HG02884 (cell line): ENCODE results near the gene STX4.
"Not testable (repeated sequence)": the region's sequence is repeated elsewhere in the genome, so short reads cannot be mapped to it uniquely, and the experiment has no call there.

Source experiments
- ATAC-seq: cut with Tn5 transposase; IDR thresholded peaks from one replicate; pipeline ENCODE4 v1.9.1; 2021; ENCODE audit warnings: mild to moderate bottlenecking, moderate library complexity; ENCODE audit not compliant: unreplicated experiment

The STX4 gene

GRCh38 chr16:30997725-30998711 lies 35.3 kb upstream of the STX4 start:
- no peak for ATAC-seq

- no peak for ATAC-seq
Observed at GRCh38 chr16:30998852-30999761, 34.3 kb upstream of the STX4 start.

DNA sequence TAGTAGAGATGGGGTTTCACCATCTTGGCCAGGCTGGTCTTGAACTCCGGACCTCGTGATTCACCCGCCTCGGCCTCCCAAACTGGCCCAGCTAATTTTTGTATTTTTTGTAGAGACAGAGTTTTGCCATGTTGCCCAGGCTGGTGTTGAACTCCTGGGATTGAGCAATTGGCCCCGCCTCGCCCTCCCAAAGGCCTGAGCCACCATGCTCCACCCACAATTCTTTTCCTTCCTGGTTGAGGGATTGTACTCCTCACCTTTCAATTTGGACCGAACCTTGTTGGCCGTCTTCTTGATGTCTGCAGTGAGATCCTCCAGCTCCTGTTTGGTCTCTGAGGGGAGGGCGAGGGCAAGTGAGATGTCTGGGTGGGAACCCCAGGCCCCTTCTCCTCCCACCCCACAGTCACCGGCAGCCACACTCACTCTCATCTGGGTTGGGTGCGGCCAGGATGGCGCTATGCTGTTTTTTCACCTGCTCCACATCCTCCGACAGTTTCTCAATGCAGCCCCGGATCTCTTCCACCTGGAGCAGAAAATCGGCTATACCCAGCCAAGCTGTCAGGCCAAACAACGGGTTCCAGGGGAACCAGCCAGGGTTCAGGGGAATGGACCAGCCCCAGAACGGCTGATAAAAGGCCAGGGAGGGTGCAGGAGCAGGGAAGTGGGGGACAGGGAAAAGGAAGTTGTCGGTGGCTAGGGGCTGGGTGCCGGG lies 32.5 kb upstream of the STX4 start:
- ATAC-seq: no peak

GRCh38 chr16:31001507-31002249 lies 31.7 kb upstream of the STX4 start:
- ATAC-seq: no peak

DNA sequence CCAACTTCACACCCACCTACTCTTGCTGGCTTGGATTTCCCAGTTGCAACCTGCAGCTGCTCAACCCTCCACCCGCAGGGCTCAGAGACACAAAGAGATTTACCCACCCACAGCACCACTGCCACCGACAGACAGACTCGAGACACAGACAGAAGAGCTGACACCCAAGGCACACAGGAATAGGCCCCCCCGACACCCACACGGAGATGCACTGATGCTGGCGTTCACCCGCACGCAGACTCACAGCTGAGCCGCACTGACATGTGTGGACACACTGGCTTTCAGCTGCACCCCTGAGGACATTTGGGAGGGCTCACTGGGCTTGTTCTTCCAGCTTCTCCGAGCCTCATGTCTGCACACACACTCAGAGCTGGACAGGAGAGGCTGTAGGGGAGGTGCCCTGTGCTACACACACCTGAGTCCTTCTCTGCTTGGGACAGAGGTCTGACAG lies 31.1 kb upstream of the STX4 start:
- ATAC-seq: no peak

DNA sequence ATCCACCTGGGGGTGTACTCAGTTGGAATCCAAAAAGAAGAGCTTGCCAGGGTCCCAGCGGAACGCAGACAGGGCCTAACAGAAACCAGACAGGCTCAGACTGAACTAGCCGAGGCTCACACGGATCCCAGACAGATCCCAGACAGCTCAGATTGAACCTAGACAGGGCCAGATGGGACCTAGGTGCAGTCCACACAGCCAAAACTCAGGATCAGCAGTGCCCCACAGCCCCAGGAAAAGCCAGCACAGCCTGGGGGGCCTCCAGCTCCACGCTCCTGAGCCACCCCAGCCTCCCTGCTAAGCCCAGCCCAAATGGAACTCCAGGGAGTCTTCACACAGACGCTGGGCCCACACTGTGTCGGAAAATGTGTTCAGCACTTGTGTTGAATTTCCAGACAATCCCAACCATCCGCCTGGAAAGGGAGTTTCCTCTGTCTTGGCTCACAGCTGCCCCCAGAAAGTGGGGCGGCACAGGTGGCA lies 30.5 kb upstream of the STX4 start:
- no peak for ATAC-seq

DNA sequence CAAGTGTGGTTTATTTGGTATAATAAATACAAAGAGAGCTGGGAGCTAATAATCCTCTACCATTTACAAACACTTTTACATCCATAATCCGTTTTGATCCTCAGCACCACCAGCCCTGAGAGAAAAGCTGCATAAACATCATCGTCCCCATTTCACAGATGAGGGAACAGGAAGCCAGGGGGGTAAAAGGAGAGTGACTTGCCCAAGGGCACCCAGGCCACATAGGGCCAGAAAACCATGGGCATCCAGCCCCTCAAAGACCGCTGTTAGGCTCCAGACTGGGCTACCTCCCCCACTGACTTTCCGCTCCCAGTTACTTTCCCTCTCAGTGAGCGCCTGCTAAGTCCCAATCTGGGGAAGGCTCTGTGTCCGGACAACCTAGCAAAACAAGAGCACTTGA lies 29.6 kb upstream of the STX4 start:
- ATAC-seq: no peak

DNA sequence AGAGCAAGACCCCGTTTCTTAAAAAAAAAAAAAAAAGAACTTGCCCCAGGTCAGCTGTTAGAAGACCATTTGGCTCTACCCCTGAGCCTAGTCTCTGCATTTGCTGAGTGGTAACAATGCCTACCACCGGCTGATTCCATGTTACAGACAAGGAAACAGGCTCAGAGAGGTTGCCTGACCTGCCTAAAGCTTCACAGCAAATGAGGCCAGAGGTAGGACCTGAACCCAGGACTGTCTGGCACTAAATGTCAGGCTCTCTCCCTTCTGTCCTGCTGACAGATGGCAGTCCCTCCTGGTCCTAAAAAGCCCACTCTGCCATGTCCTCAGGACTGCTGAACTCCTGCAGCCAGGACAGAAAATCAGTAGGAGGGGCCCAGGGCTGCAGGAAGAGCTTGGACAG lies 28.7 kb upstream of the STX4 start:
- ATAC-seq: no peak

DNA sequence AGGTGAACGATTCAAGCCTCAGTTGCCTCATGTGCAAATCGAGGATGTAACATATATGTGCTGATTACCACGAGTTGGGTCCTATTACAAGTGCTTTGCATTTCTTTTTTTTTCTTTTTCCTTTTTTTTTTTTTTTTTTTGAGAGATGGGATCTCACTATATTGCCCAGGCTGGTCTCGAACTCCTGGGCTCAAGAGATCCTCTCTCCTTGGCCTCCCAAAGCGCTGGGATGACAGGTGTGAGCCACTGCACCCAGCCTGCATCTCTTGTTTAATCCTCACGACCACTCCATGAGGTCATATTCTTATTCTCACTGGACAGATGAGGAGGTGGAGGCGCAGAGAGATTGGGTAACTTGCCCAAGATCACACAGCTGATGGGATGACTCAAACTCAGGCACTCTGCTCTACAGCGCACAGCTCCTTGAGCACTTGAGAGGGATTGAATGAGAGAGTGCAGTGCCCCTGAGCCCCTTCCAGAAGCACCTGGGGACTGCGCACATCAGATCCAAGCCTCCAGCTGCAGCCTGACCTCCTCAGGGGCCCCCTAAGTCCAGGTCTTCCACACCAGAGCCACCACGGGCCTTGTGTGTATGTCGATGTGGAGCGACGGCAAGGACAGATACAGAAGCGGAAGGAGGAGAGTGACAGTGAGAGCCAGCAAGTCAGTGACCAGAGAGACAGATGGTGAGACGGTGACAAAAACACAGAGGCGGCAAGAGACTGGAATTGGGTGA lies 27.8 kb upstream of the STX4 start:
- no peak for ATAC-seq

DNA sequence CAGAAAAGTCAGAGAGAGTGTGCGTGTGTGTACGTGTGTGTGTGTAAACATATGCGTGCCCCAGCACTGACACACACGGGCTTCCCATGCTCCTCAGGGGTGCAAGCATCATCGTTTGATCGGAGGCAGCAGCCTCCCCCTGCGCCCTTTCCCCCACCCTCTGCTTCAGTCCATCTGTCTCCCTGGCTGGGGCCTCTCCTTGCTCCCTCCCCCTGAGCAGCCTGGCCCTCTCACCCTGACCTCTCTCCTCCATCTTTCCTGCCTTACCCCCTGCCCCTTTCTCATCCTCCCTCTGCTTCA lies 27.3 kb upstream of the STX4 start:
- no peak for ATAC-seq

- no peak for ATAC-seq
Observed at GRCh38 chr16:31006589-31006988, 26.8 kb upstream of the STX4 start.

- ATAC-seq: no peak
Observed at GRCh38 chr16:31007684-31008083, 25.7 kb upstream of the STX4 start.

DNA sequence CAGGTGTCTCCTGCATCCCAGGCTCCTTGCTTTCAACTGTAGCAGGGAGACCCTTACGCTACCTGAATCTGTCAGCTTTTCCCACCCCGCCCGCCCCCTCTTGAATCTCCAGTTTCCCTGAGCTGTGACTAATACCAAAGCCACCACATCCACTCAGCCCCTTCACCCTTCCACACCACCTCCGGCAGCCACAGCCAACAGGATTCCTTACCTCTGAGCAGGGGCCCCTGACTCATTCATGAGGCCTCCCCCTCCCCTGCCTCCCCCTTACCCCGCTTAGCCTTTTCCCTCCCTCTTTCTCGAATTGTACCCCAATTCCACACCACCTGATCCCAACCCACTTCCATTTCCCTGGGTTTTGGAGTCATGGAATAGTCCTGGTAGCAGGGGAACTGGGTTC lies 25.2 kb upstream of the STX4 start:
- no peak for ATAC-seq

- ATAC-seq: no peak
Observed at GRCh38 chr16:31008551-31008950, 24.8 kb upstream of the STX4 start.

DNA sequence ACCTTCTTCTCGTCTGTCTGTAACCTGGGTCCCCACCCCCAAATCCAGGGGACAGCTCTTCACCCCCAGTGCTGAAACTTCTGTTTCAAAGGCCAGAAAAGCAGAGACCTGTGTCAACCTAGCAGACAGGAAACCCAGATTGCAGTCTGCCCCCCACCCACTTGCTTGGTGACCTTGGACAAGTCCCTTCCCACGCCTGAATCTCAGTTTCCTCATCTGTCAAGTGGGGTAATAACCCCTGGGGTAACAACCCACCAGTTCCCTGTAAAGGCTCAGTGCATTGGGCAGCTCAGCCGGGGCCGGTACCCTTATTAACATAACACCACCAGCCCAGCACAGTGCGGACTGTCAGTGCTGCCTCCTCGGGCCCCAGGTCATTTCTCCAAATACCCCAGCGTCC lies 24.2 kb upstream of the STX4 start:
- ATAC-seq: no peak

DNA sequence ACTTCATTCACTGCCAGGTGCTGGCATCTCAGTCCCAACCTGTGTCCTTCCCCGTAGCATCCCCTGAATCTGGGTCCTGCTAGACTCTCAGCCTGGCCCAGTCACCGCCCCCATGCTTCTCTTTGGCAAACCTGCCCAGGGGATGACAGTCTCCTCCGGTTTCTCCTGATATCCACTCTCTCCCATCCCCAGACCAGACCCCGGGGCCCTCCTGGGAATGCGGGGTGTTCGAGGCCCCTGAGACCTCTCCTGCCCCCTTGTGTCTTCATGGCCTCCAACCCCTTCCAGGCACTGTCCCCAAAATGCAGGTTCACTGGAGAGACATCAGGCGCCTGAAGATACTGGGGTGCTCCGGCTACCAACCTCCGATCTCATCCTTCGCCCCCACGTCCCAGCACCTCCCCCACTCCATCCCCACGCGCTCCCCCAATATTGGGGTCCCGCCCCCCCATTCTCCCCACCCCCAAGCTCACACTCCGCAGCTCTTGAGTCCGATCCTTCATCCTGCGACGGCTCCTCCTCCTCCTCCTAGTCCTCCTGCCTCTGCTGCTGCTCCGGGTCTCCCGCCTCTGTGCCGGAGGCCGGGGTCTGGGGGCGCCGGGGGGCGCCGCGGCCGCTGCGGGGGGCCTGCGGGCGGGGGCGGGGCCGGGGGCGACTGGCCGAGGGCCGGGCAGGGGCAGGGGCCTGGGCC lies 23.3 kb upstream of the STX4 start:
- no peak for ATAC-seq

GRCh38 chr16:31010585-31011325 lies 22.6 kb upstream of the STX4 start, which contains the start of gene STX1B:
Gene STX1B, minus strand, starts transcription at chr16:31010638. Its CDS starts 242 bp downstream, at chr16:31010396.
- ATAC-seq: no peak

DNA sequence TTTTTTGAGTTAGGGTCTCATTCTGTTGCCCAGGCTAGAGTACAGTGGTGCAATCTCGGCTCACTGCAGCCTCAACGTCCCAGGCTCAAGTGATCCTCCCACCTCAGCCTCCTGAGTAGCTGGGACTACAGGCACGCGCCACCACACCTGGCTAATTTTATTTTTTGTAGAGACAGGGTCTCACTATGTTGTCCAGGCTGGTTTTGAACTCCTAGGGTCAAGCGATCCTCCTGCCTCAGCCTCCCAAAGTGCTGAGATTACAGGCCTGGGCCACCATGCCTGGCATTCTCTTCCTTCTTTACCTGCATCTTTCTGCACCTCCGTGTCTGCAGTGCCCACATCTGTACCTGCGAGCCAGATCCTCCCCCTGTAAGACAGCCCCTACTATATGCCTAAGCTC lies 21.5 kb upstream of the STX4 start:
- not testable (repeated sequence) for ATAC-seq
